GM21717 (cell line): ENCODE results near the gene TMEM94.
"Not testable (repeated sequence)": the region's sequence is repeated elsewhere in the genome, so short reads cannot be mapped to it uniquely, and the experiment has no call there.

Experiments used
- ATAC-seq: cut with Tn5 transposase; IDR thresholded peaks from one replicate; pipeline ENCODE4 v1.9.1; 2021; ENCODE audit warnings: mild to moderate bottlenecking, moderate library complexity; ENCODE audit not compliant: unreplicated experiment

The TMEM94 gene

GRCh38 chr17:75445296-75445695 is 11.1 kb upstream of the TMEM94 start:
- no peak for ATAC-seq

- ATAC-seq = not testable (repeated sequence)
These were observed 10.5 kb upstream of the TMEM94 start for GRCh38 chr17:75445896-75446295.

GRCh38 chr17:75447951-75448856 is 8.2 kb upstream of the TMEM94 start:
- ATAC-seq = no peak

- ATAC-seq = no peak
These were observed 6.2 kb upstream of the TMEM94 start for GRCh38 chr17:75450270-75450669.

GRCh38 chr17:75454193-75454592 is 2.2 kb upstream of the TMEM94 start:
- ATAC-seq = no peak

- not testable (repeated sequence) for ATAC-seq
These were observed 1.8 kb upstream of the TMEM94 start for GRCh38 chr17:75454672-75455071.

- ATAC-seq = peak; percentile 12
These were observed 407 bp upstream of the TMEM94 start for GRCh38 chr17:75456039-75456416.

- no peak for ATAC-seq
These were observed 716 bp downstream of the TMEM94 start for GRCh38 chr17:75457047-75457654.

- no peak for ATAC-seq
These were observed 2.8 kb downstream of the TMEM94 start for GRCh38 chr17:75459246-75459589.

GRCh38 chr17:75459590-75460267 is 3.3 kb downstream of the TMEM94 start:
- ATAC-seq = no peak

- no peak for ATAC-seq
These were observed 3.9 kb downstream of the TMEM94 start for GRCh38 chr17:75460295-75460694.

GRCh38 chr17:75463603-75464002 is 7.2 kb downstream of the TMEM94 start:
- no peak for ATAC-seq

GRCh38 chr17:75465039-75465438 is 8.6 kb downstream of the TMEM94 start:
- no peak for ATAC-seq

GRCh38 chr17:75468291-75468754 is 11.9 kb downstream of the TMEM94 start:
- no peak for ATAC-seq

GRCh38 chr17:75468779-75469373 is 12.4 kb downstream of the TMEM94 start:
- no peak for ATAC-seq

- no peak for ATAC-seq
These were observed 14.8 kb downstream of the TMEM94 start for GRCh38 chr17:75471207-75471606.

- no peak for ATAC-seq
These were observed 15.7 kb downstream of the TMEM94 start for GRCh38 chr17:75472119-75472518.

- ATAC-seq = no peak
These were observed 16.8 kb downstream of the TMEM94 start for GRCh38 chr17:75473246-75473645.

GRCh38 chr17:75474736-75475135 is 18.3 kb downstream of the TMEM94 start:
- no peak for ATAC-seq

- ATAC-seq = no peak
These were observed 18.9 kb downstream of the TMEM94 start for GRCh38 chr17:75475144-75475835.

GRCh38 chr17:75475851-75476250 is 19.4 kb downstream of the TMEM94 start:
- no peak for ATAC-seq
